Fibroblast of pulmonary artery (primary cell): Measurements from ENCODE around the gene DNAJC13.
A peak's percentile ranks its signal among the peaks of the same experiment; 100 is the strongest.

Experiments
- DNase-seq: peaks from one replicate; pipeline ENCODE4 v3.0.0-alpha.2; 2010; ENCODE audit warnings: low read depth
- H3K4me3 ChIP-seq: replicated peaks from 2 replicates; pipeline ENCODE4 v1.5.1; 2011; ENCODE audit warnings: low read depth, mild to moderate bottlenecking, control low read depth, low read length, moderate library complexity
- CTCF ChIP-seq: IDR thresholded peaks from 2 replicates; pipeline ENCODE4 v1.5.1; 2011; ENCODE audit warnings: mild to moderate bottlenecking, control low read depth, low read length, inconsistent platforms; ENCODE audit errors: missing control alignments

Gene DNAJC13

GRCh38 chr3:132405609-132406299, 11.5 kb upstream of the DNAJC13 start:
- peak; percentile 21 for DNase-seq
- no peak overlapping the region for H3K4me3 ChIP-seq
- TF ChIP-seq CTCF, result no peak

GRCh38 chr3:132406587-132406986, 10.7 kb upstream of the DNAJC13 start:
- no peak overlapping the region for H3K4me3 ChIP-seq
- no peak for DNase-seq
- TF ChIP-seq CTCF, result no peak

- no peak overlapping the region for H3K4me3 ChIP-seq
- no peak for DNase-seq
- no peak for TF ChIP-seq CTCF
Measured at GRCh38 chr3:132407025-132407424, 10.3 kb upstream of the DNAJC13 start.

GRCh38 chr3:132414841-132415240, 2.5 kb upstream of the DNAJC13 start:
- H3K4me3 ChIP-seq, result no peak overlapping the region
- no peak for TF ChIP-seq CTCF
- DNase-seq, result no peak

- no peak for TF ChIP-seq CTCF
- no peak for DNase-seq
- no peak overlapping the region for H3K4me3 ChIP-seq
Measured at GRCh38 chr3:132416161-132416560, 1.1 kb upstream of the DNAJC13 start.

GRCh38 chr3:132417695-132418411, 551 bp downstream of the DNAJC13 start:
- no peak for TF ChIP-seq CTCF
- DNase-seq, result peak; percentile 81
- H3K4me3 ChIP-seq, result peak overlapping the region; percentile 91
